A549 (cell line): Measurements from ENCODE around the gene KCNJ1.

Source experiments
- EHMT2 ChIP-seq: fragments of 200-600 bp; sonication (generic); IDR thresholded peaks from 2 replicates; pipeline ENCODE4 v1.6.1; 2016; ENCODE audit warnings: antibody characterized with exemption, low read depth, mild to moderate bottlenecking, moderate library complexity
- HDAC2 ChIP-seq: fragments of 200-600 bp; sonication (generic); IDR thresholded peaks from 2 replicates; pipeline ENCODE4 v1.6.1; 2016
- KDM1A ChIP-seq: fragments of 200-600 bp; sonication (generic); IDR thresholded peaks from 2 replicates; pipeline ENCODE4 v1.6.1; 2016; ENCODE audit warnings: low read depth, mild to moderate bottlenecking
- PHF8 ChIP-seq: fragments of 200-600 bp; sonication (generic); IDR thresholded peaks from 2 replicates; pipeline ENCODE4 v1.6.1; 2016; ENCODE audit warnings: low read depth, mild to moderate bottlenecking, antibody characterized with exemption, moderate library complexity, borderline replicate concordance
- POLR2A ChIP-seq: IDR thresholded peaks from 2 replicates; pipeline ENCODE4 v1.6.1; 2012; ENCODE audit warnings: mild to moderate bottlenecking, low read length
- RAD21 ChIP-seq, 2 experiments: fragments of >200 bp in 1 of 2; sonication (Bioruptor Twin) in 1 of 2; formaldehyde crosslinking in 1 of 2; IDR thresholded peaks in 1 of 2; conservative IDR thresholded peaks in 1 of 2; 2 replicates in 1 of 2; 3 replicates in 1 of 2; pipeline ENCODE4 v1.6.1; 2012 to 2018; ENCODE audit warnings: inconsistent platforms in 1 of 2
- ZC3H11A ChIP-seq: fragments of 450-650 bp; IDR thresholded peaks from 2 replicates; pipeline ENCODE4 v1.6.1; 2014; ENCODE audit warnings: antibody characterized with exemption, mild to moderate bottlenecking
- ZSCAN20 ChIP-seq: fragments of 250-450 bp; sonication (Bioruptor Pico); IDR thresholded peaks from 2 replicates; pipeline ENCODE4 v1.8.0; 2022; ENCODE audit warnings: mild to moderate bottlenecking, moderate library complexity
- TF ChIP-seq, protein P1 (sequence below): fragments of >200 bp; sonication (Bioruptor Twin); formaldehyde crosslinking; IDR thresholded peaks from 3 replicates; pipeline ENCODE4 v1.5.1; 2016
- TF ChIP-seq, protein P2 (sequence below): IDR thresholded peaks from 2 replicates; pipeline ENCODE4 v1.6.1; 2012
- TF ChIP-seq, protein P3 (sequence below): fragments of 200-600 bp; sonication (generic); IDR thresholded peaks from 2 replicates; pipeline ENCODE4 v1.6.1; 2016; ENCODE audit warnings: antibody characterized with exemption, mild to moderate bottlenecking, moderate library complexity

DNA sequence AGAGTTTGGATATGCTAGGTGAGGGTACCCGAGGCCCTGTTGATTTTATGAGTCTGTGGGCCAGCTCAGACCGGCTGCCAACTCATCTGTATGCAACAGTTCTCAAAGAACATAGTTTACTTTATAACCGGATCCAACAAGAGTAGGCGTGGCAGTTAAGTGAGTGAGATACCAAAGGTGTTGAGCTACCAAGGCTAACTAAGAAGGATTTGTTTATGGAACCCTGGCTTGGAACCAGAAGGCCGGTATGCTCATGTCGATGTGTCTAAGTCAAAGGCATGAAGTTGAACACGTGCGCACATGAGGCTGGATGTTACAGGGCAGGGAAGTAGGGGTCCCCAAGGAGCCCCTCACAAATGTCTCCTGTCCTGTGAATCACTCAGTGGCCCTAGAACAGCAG, at the start of gene KCNJ1:
- TF ChIP-seq RAD21 (conservative IDR thresholded peaks at IDR 0.05 in 1 of 2, IDR thresholded peaks at IDR 0.05 in 1 of 2), result no peak
- TF ChIP-seq, protein P1, sequence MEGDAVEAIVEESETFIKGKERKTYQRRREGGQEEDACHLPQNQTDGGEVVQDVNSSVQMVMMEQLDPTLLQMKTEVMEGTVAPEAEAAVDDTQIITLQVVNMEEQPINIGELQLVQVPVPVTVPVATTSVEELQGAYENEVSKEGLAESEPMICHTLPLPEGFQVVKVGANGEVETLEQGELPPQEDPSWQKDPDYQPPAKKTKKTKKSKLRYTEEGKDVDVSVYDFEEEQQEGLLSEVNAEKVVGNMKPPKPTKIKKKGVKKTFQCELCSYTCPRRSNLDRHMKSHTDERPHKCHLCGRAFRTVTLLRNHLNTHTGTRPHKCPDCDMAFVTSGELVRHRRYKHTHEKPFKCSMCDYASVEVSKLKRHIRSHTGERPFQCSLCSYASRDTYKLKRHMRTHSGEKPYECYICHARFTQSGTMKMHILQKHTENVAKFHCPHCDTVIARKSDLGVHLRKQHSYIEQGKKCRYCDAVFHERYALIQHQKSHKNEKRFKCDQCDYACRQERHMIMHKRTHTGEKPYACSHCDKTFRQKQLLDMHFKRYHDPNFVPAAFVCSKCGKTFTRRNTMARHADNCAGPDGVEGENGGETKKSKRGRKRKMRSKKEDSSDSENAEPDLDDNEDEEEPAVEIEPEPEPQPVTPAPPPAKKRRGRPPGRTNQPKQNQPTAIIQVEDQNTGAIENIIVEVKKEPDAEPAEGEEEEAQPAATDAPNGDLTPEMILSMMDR, result no peak
- TF ChIP-seq PHF8, result no peak
- TF ChIP-seq, protein P2, sequence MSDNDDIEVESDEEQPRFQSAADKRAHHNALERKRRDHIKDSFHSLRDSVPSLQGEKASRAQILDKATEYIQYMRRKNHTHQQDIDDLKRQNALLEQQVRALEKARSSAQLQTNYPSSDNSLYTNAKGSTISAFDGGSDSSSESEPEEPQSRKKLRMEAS, result no peak
- TF ChIP-seq EHMT2, result no peak
- no peak for TF ChIP-seq POLR2A
- TF ChIP-seq KDM1A, result no peak
- TF ChIP-seq, protein P3, sequence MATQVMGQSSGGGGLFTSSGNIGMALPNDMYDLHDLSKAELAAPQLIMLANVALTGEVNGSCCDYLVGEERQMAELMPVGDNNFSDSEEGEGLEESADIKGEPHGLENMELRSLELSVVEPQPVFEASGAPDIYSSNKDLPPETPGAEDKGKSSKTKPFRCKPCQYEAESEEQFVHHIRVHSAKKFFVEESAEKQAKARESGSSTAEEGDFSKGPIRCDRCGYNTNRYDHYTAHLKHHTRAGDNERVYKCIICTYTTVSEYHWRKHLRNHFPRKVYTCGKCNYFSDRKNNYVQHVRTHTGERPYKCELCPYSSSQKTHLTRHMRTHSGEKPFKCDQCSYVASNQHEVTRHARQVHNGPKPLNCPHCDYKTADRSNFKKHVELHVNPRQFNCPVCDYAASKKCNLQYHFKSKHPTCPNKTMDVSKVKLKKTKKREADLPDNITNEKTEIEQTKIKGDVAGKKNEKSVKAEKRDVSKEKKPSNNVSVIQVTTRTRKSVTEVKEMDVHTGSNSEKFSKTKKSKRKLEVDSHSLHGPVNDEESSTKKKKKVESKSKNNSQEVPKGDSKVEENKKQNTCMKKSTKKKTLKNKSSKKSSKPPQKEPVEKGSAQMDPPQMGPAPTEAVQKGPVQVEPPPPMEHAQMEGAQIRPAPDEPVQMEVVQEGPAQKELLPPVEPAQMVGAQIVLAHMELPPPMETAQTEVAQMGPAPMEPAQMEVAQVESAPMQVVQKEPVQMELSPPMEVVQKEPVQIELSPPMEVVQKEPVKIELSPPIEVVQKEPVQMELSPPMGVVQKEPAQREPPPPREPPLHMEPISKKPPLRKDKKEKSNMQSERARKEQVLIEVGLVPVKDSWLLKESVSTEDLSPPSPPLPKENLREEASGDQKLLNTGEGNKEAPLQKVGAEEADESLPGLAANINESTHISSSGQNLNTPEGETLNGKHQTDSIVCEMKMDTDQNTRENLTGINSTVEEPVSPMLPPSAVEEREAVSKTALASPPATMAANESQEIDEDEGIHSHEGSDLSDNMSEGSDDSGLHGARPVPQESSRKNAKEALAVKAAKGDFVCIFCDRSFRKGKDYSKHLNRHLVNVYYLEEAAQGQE, result no peak
- no peak for TF ChIP-seq HDAC2
- TF ChIP-seq ZSCAN20, result no peak
- TF ChIP-seq ZC3H11A, result no peak
